Measurements from ENCODE around the gene SULT1A1.

- TF ChIP-seq, protein P1, sequence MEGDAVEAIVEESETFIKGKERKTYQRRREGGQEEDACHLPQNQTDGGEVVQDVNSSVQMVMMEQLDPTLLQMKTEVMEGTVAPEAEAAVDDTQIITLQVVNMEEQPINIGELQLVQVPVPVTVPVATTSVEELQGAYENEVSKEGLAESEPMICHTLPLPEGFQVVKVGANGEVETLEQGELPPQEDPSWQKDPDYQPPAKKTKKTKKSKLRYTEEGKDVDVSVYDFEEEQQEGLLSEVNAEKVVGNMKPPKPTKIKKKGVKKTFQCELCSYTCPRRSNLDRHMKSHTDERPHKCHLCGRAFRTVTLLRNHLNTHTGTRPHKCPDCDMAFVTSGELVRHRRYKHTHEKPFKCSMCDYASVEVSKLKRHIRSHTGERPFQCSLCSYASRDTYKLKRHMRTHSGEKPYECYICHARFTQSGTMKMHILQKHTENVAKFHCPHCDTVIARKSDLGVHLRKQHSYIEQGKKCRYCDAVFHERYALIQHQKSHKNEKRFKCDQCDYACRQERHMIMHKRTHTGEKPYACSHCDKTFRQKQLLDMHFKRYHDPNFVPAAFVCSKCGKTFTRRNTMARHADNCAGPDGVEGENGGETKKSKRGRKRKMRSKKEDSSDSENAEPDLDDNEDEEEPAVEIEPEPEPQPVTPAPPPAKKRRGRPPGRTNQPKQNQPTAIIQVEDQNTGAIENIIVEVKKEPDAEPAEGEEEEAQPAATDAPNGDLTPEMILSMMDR (IDR thresholded peaks at IDR 0.05): no peak
- no peak for TF ChIP-seq POLR2A (IDR thresholded peaks at IDR 0.05)
Measured at GRCh38 chr16:28617874-28618273, 8.0 kb upstream of the SULT1A1 start.
